Adrenal gland (tissue), 5 donors: Measurements from ENCODE around the gene TTLL12.

Source experiments
- CTCF ChIP-seq, 6 experiments: fragments of 450-650 bp in 4 of 6; fragments of 200-600 bp in 2 of 6; sonication (generic) in 1 of 6; IDR thresholded peaks; 1 replicate in 5 of 6; 2 replicates in 1 of 6; pipeline versions ENCODE4 v1.5.1 to v1.8.0; 2016 to 2021; ENCODE audit warnings: antibody characterized with exemption in 6 of 6, mild to moderate bottlenecking in 2 of 6, moderate library complexity in 1 of 6
- POLR2A ChIP-seq, 2 donors: fragments of 450-650 bp; IDR thresholded peaks; one replicate each; pipeline ENCODE4 v1.6.1; 2017; ENCODE audit warnings: antibody characterized with exemption in 2 of 2, mild to moderate bottlenecking in 2 of 2, moderate library complexity in 1 of 2
- donor health status: DM: no; HTN: no; CAD: no.

GRCh38 chr22:43197271-43197941 is 10.5 kb upstream of the TTLL12 start:
- TF ChIP-seq CTCF (IDR thresholded peaks at IDR 0.05) (no peak), POLR2A (IDR thresholded peaks at IDR 0.05) (no peak)
